CD14-positive monocyte (primary cell): ENCODE results near the gene CYP2C18. TPM values are rescaled to one million over a fixed set of nuclear protein-coding genes. Genes with fewer than 3 reads are reported as not detected.
"Not testable (repeated sequence)": the region's sequence is repeated elsewhere in the genome, so short reads cannot be mapped to it uniquely, and the experiment has no call there.

Experiments
- DNase-seq, 3 donors: peaks; one replicate each; pipeline ENCODE4 v3.0.0-alpha.2; 2011 to 2022
- H2AFZ ChIP-seq: 2 replicates; pipeline ENCODE4 v1.6.0; 2012; ENCODE audit warnings: mild to moderate bottlenecking, low read depth, low read length, inconsistent platforms; ENCODE audit not compliant: insufficient read depth, poor library complexity, severe bottlenecking
- H3K27ac ChIP-seq, 2 donors: 1 replicate in 1 of 2; 2 replicates in 1 of 2; pipeline ENCODE4 v1.5.1; 2012 to 2013; ENCODE audit warnings: low read length in 2 of 2, control low read depth in 1 of 2, inconsistent platforms in 1 of 2, low read depth in 1 of 2, mild to moderate bottlenecking in 1 of 2
- H3K27me3 ChIP-seq, 2 donors: one replicate each; pipeline versions ENCODE4 v1.6.0 to v1.6.1; 2011 to 2013; ENCODE audit warnings: low read length in 2 of 2; ENCODE audit not compliant: control insufficient read depth in 2 of 2, insufficient read depth in 2 of 2
- H3K36me3 ChIP-seq, 2 donors: replicated peaks in 1 of 2; 1 replicate in 1 of 2; 2 replicates in 1 of 2; pipeline versions ENCODE4 v1.5.1 to v1.6.1; 2012 to 2013; ENCODE audit warnings: low read length in 2 of 2, control low read depth in 1 of 2, inconsistent platforms in 1 of 2, mild to moderate bottlenecking in 1 of 2; ENCODE audit not compliant: insufficient read depth in 2 of 2, control insufficient read depth in 1 of 2
- H3K4me1 ChIP-seq, 2 donors: 1 replicate in 1 of 2; 2 replicates in 1 of 2; pipeline versions ENCODE4 v1.5.1 to v1.6.1; 2012 to 2013; ENCODE audit warnings: low read length in 2 of 2, control low read depth in 1 of 2, inconsistent platforms in 1 of 2, mild to moderate bottlenecking in 1 of 2, moderate library complexity in 1 of 2; ENCODE audit not compliant: insufficient read depth in 2 of 2, control insufficient read depth in 1 of 2
- H3K4me2 ChIP-seq: replicated peaks from 2 replicates; pipeline ENCODE3; 2012; ENCODE audit warnings: low read length, moderate library complexity, mild to moderate bottlenecking; ENCODE audit not compliant: poor library complexity, severe bottlenecking; ENCODE audit errors: extremely low read depth
- H3K4me3 ChIP-seq, 3 experiments: fragments of 200-600 bp in 1 of 3; sonication (generic) in 1 of 3; replicated peaks in 1 of 3; 1 replicate in 2 of 3; 2 replicates in 1 of 3; pipeline ENCODE4 v1.5.1; 2011 to 2013; ENCODE audit warnings: low read length in 3 of 3, mild to moderate bottlenecking in 3 of 3, control low read depth in 2 of 3, low read depth in 2 of 3, inconsistent platforms in 1 of 3, moderate library complexity in 1 of 3
- H3K79me2 ChIP-seq: 2 replicates; pipeline ENCODE4 v1.6.0; 2012; ENCODE audit warnings: mild to moderate bottlenecking, control low read depth, inconsistent platforms, low read length, moderate library complexity; ENCODE audit not compliant: insufficient read depth
- H3K9ac ChIP-seq: 2 replicates; pipeline ENCODE4 v1.6.0; 2017; ENCODE audit warnings: low read length, mild to moderate bottlenecking; ENCODE audit not compliant: insufficient read depth, poor library complexity, severe bottlenecking
- H3K9me3 ChIP-seq, 2 donors: replicated peaks in 1 of 2; 1 replicate in 1 of 2; 2 replicates in 1 of 2; pipeline versions ENCODE4 v1.5.1 to v1.6.1; 2012 to 2013; ENCODE audit warnings: low read length in 2 of 2, control low read depth in 1 of 2; ENCODE audit not compliant: control insufficient read depth in 1 of 2, insufficient read depth in 1 of 2
- H4K20me1 ChIP-seq: 2 replicates; pipeline ENCODE4 v1.6.0; 2012; ENCODE audit warnings: mild to moderate bottlenecking, low read length, control low read depth, moderate library complexity; ENCODE audit not compliant: insufficient read depth
- H3K27ac Mint-ChIP-seq, 7 donors: one replicate each; pipeline ENCODE4 v1.8.0; 2020; ENCODE audit warnings: mild to moderate bottlenecking in 7 of 7, mixed read lengths in 7 of 7, moderate library complexity in 6 of 7, inconsistent platforms in 2 of 7
- H3K27me3 Mint-ChIP-seq, 3 donors: one replicate each; pipeline ENCODE4 v1.8.0; 2021 to 2022; ENCODE audit warnings: low read depth in 3 of 3, mild to moderate bottlenecking in 3 of 3, mixed read lengths in 3 of 3, moderate library complexity in 3 of 3, inconsistent platforms in 1 of 3
- H3K36me3 Mint-ChIP-seq, 2 donors: one replicate each; pipeline ENCODE4 v1.8.0; 2020; ENCODE audit warnings: mixed read lengths in 2 of 2, inconsistent platforms in 1 of 2, mild to moderate bottlenecking in 1 of 2
- H3K4me1 Mint-ChIP-seq: one replicate; pipeline ENCODE4 v1.8.0; 2020; ENCODE audit warnings: mild to moderate bottlenecking, mixed read lengths
- H3K4me3 Mint-ChIP-seq, 2 donors: one replicate each; pipeline ENCODE4 v1.8.0; 2020; ENCODE audit warnings: mild to moderate bottlenecking in 2 of 2, mixed read lengths in 2 of 2, moderate library complexity in 1 of 2
- H3K9me3 Mint-ChIP-seq, 7 donors: one replicate each; pipeline ENCODE4 v1.8.0; 2020 to 2022; ENCODE audit warnings: mixed read lengths in 7 of 7, mild to moderate bottlenecking in 6 of 7, moderate library complexity in 6 of 7, inconsistent platforms in 2 of 7
- WGBS: methylation state at CpG from one replicate; pipeline ENCODE4 v1.1.5; 2013; ENCODE audit warnings: missing lambda C conversion rate; ENCODE audit not compliant: insufficient coverage; 5-methylcytosine and 5-hydroxymethylcytosine counted together
- intact Hi-C, 2 donors: fragments of 100-400 bp; cut with micrococcal nuclease; formaldehyde crosslinking; loops; one replicate each; pipeline versions ENCODE4 v1.15.0 to v1.15.1; 2023
- polyA plus RNA-seq, 3 donors: library from polyadenylated mRNA; depleted of rRNA in 1 of 3; unstranded in 2 of 3; stranded (reverse) in 1 of 3; fragments of 300-500 nt in 2 of 3; fragments of >200 nt in 1 of 3; fragmentation: Illumina TruSeq in 2 of 3; gene quantifications; 1 replicate in 2 of 3; 2 replicates in 1 of 3; pipeline ENCODE4 v1.2.3, GENCODE V29; 2012 to 2021
- TF ChIP-seq, protein P1 (sequence below): fragments of 200-600 bp; IDR thresholded peaks from one replicate; pipeline ENCODE4 v1.8.0; 2022; ENCODE audit warnings: antibody characterized with exemption, mild to moderate bottlenecking

The CYP2C18 gene
- polyA plus RNA-seq, 3 donors: not detected

GRCh38 chr10:94762393-94762792 is 78.9 kb downstream of the CYP2C18 start, which contains the start of gene CYP2C19:
TSS of gene CYP2C19 (plus strand) at chr10:94762681. CDS start at chr10:94762706, 25 bp downstream.
- WGBS: no CpG with 5 or more reads among the region's 3 CpGs

GRCh38 chr10:94775425-94775824 is 91.9 kb downstream of the CYP2C18 start:
- H3K4me1 Mint-ChIP-seq, intact Hi-C loops, H3K4me3 ChIP-seq, H3K27me3 ChIP-seq, H3K79me2 ChIP-seq, H3K27me3 Mint-ChIP-seq, H3K36me3 ChIP-seq, H3K4me2 ChIP-seq, H3K4me3 Mint-ChIP-seq, H3K27ac ChIP-seq, H3K27ac Mint-ChIP-seq, H3K9me3 ChIP-seq, H4K20me1 ChIP-seq, DNase-seq, H3K4me1 ChIP-seq, H3K36me3 Mint-ChIP-seq, H3K9ac ChIP-seq, H2AFZ ChIP-seq: not testable (repeated sequence)
- no CpG with 5 or more reads among the region's 6 CpGs for WGBS
- peaks cover 4 to 19% (median 6%) of the 10 kb centered on the region in 7 donors for H3K9me3 Mint-ChIP-seq

More at GRCh38 chr10:94762393-94762792, 78.9 kb downstream of the CYP2C18 start, which contains the start of gene CYP2C19:
- no peak within 1 kb of the TSS for H3K4me3 Mint-ChIP-seq
- no peaks in the 10 kb centered on the region for H4K20me1 ChIP-seq
- TF ChIP-seq, protein P1, sequence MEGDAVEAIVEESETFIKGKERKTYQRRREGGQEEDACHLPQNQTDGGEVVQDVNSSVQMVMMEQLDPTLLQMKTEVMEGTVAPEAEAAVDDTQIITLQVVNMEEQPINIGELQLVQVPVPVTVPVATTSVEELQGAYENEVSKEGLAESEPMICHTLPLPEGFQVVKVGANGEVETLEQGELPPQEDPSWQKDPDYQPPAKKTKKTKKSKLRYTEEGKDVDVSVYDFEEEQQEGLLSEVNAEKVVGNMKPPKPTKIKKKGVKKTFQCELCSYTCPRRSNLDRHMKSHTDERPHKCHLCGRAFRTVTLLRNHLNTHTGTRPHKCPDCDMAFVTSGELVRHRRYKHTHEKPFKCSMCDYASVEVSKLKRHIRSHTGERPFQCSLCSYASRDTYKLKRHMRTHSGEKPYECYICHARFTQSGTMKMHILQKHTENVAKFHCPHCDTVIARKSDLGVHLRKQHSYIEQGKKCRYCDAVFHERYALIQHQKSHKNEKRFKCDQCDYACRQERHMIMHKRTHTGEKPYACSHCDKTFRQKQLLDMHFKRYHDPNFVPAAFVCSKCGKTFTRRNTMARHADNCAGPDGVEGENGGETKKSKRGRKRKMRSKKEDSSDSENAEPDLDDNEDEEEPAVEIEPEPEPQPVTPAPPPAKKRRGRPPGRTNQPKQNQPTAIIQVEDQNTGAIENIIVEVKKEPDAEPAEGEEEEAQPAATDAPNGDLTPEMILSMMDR: no peak
- peaks cover 4 to 14% of the 10 kb centered on the region in 2 donors for H3K9me3 ChIP-seq
- H3K4me1 Mint-ChIP-seq: no peaks in the 10 kb centered on the region
- intact Hi-C loops: no loop called here
- no peaks in the 10 kb centered on the region for H3K36me3 ChIP-seq
- no peaks in the 10 kb centered on the region for H3K79me2 ChIP-seq
- H3K36me3 Mint-ChIP-seq: no peaks in the 10 kb centered on the region
- H3K4me3 ChIP-seq: no peak within 1 kb of the TSS
- H3K4me2 ChIP-seq: no peak within 1 kb of the TSS
- H3K27me3 Mint-ChIP-seq: peaks cover 0 to 1% (median 0%) of the 10 kb centered on the region in 3 donors
- no peak within 1 kb of the TSS for H2AFZ ChIP-seq
- peaks cover 0 to 11% (median 2%) of the 10 kb centered on the region in 7 donors for H3K9me3 Mint-ChIP-seq
- no peak within 1 kb of the TSS for H3K27ac ChIP-seq
- H3K27ac Mint-ChIP-seq: no peak within 1 kb of the TSS
- no peaks in the 10 kb centered on the region for H3K27me3 ChIP-seq
- no peak within 1 kb of the TSS for H3K9ac ChIP-seq
- no peak for DNase-seq
- no peaks in the 10 kb centered on the region for H3K4me1 ChIP-seq
